ENCODE measurements around the gene ANGPTL4.
"Not testable (repeated sequence)": the region's sequence is repeated elsewhere in the genome, so short reads cannot be mapped to it uniquely, and the experiment has no call there.

ANGPTL4 gene

DNA sequence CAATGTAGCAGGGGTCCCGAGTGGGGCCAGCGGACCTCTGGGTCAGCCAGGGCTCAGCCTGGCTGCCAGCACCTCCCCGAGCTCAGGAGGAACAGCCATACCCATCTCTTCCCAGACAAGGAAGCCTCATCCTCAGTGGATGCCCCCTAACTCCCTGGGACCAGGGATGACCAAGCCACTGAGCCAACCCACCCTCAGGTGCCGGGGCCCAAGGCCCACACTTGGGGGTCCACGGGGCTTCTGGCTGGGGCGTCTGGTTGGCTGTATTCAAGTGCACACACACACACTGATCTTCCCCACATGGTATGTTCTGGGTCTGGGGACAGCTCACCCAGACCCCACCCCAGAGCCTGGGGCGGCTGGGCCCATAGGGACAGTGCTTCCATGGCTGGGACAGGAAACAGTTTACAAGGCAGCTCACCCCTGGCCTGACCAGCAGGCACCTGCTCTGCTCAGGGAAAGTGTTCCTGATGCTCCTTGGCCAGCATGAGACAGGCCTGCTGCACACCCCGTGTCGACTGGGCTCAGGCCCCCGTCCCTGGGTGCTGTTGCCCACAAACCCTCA, 33.9 kb downstream of the ANGPTL4 start:
- DNase-seq = no peak
- intact Hi-C loops (cut with DNase I) = loop anchor here (5.0 kb wide), 1 partner anchor 41 kb away; no protein-coding TSS in a partner anchor

DNA sequence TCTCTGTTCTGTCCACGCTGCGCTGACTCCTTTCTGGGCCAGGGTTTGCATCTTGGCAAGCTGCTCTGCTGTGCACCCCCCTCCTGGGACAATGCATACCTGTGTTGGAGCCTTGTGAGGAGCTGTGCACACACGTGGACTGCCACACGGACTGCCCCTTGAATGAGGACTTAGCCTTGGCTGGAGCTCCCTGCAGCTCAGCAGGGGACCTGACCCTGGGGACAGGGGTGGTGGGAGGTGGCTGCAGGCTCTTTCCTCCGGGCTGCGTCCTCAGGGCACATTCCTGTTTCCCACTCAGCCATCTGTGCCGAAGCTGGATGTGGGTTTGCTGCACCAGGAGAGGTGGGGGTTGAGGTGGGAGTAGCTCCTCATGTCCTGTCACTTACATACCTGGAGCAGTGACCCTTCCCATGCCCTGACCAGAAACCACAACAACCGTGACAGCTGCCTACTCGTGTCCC, 34.4 kb downstream of the ANGPTL4 start:
- DNase-seq = peak in 1 of 42 donors; percentile 19
- intact Hi-C loops (cut with DNase I) = loop anchor here (5.0 kb wide), 1 partner anchor 41 kb away; no protein-coding TSS in a partner anchor

DNA sequence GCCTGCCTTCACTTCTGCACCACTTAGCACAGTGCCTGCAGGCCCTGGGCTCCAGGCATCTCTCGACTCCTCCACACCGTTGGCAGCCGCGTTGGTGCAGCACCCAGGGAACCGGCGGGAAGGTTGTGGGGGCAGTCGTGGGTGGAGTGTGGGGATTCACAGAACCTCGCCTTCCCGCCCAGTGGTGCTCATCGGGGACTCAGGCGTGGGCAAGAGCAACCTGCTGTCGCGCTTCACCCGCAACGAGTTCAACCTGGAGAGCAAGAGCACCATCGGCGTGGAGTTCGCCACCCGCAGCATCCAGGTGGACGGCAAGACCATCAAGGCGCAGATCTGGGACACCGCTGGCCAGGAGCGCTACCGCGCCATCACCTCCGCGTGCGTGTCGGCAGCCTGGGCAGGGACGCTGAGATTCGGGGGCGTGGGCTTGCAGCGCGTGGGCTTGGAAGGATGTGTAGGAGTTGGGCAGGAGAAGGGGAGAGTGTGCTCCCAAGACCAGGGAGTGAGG, 35.8 kb downstream of the ANGPTL4 start:
- intact Hi-C loops (cut with DNase I) = loop anchor here (5.0 kb wide), 1 partner anchor 42 kb away; no protein-coding TSS in a partner anchor
- peak in 25 of 42 donors; percentile 21 to 79 (median 61) for DNase-seq

DNA sequence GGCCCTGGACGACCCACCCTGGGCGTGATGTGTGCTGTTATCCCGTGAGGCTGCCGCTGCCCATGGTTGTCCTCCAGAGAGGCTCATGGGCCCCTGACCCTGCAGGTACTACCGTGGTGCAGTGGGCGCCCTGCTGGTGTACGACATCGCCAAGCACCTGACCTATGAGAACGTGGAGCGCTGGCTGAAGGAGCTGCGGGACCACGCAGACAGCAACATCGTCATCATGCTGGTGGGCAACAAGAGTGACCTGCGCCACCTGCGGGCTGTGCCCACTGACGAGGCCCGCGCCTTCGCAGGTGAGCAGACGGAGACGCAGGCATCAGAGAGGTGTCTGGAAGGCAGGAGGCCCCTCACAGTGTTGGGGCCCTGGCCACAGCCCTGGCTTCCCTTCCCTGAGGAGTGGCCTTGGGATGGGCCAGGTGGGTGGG, 38.0 kb downstream of the ANGPTL4 start:
- intact Hi-C loops (cut with DNase I) = no loop called here
- no peak for DNase-seq

DNA sequence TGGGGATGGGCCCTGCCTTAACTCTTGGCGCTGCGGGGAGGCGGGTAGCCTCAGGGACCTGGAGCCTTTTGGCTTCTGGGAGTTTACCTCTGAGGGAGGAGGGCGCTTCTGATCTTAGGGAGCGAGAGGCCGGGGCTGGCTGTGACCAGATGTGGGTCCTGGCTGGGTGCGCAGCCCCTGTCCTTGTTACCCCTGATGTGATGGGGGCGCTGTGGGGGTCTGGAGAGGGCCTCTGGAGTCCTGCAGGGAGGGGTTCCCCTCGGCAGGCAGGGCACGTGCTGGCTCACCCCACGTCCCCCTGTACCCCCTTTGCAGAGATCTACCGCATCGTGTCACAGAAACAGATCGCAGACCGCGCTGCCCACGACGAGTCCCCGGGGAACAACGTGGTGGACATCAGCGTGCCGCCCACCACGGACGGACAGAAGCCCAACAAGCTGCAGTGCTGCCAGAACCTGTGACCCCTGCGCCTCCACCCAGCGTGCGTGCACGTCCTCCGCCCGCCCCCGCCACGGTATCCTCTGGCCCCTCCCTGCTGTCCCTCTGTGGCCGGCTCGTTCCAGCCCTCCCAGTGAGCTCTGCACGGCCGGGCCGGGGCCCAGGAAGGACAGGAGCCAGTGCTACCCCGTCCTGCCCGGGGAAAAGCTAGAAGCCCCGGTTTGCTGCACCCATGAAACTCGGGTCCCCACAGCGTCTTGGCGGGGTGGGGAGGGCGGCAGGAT, 39.3 kb downstream of the ANGPTL4 start:
- no peak for DNase-seq
- intact Hi-C loops (cut with DNase I) = no loop called here

DNA sequence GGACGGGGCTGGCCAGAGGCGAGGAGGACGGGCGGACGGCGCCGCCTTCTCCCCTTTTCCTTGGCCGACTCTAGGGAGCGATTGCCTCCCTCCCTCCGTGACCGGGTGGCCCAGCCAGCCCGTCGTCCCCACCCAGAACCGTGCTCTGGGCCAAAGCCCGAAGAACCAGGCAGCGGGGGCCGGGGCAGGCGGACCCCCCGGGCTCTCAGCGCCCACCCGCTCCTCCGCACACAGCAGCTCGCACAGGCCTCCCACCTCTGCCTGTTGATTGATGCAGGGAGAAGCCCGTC, 39.8 kb downstream of the ANGPTL4 start:
- no peak for DNase-seq
- intact Hi-C loops (cut with DNase I) = no loop called here

DNA sequence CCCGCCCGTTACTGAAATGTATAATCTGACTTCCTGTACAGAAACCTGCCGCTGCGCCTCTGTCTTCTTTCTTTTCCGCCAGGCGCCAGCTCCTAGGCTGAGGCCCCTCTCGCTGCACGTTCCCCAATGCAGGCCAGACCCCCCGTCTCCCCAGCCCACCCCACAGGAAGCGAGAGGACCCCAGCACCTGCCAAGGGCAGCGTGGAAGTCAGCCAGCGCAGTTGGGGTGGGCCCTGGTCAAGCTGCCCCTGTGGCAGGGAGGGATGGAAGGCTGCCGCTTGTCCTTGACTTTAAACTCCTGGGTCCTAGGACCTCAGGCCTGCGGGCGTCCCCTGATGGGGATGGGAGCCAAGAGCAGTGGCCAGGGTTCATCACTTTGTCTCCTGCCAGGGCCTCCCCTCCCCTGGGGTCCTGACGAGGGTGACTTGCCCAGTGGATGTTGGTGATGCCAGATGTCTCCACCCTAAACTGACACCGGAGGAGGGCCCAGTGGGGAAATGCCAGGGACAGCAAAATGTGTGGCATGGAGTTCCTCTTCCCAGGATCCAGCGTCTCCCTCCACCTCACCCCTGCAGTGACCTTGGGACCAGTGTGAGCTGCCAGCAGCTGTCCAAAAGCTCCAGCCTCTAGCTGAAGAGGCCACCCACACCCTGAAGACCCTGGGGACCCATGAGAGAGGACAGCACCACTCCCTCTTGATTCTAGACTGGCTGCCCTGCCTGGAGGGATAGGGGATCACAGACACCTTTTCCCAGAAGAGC, 40.6 kb downstream of the ANGPTL4 start:
- DNase-seq = no peak
- intact Hi-C loops (cut with DNase I) = no loop called here

DNA sequence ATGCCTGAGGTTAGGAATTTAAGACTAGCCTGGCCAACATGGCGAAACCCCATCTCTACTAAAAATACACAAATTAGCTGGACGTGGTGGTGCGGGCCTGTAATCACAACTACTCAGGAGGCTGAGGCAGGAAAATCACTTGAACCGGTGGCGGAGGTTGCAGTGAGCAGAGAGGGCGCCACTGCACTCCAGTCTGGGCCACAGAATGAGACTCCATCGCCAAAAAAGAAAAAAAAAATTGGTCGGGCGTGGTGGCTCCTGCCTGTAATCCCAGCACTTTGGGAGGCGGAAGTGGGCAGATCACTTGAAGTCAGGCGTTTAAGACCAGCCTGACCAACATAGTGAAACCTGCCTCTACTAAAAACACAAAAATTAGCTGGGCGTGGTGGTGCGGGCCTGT, 46.8 kb downstream of the ANGPTL4 start:
- DNase-seq = not testable (repeated sequence)
- intact Hi-C loops (cut with DNase I) = loop anchor here (10.0 kb wide), 1 partner anchor 94 kb away; the partner anchor contains the start of gene PRAM1

DNA sequence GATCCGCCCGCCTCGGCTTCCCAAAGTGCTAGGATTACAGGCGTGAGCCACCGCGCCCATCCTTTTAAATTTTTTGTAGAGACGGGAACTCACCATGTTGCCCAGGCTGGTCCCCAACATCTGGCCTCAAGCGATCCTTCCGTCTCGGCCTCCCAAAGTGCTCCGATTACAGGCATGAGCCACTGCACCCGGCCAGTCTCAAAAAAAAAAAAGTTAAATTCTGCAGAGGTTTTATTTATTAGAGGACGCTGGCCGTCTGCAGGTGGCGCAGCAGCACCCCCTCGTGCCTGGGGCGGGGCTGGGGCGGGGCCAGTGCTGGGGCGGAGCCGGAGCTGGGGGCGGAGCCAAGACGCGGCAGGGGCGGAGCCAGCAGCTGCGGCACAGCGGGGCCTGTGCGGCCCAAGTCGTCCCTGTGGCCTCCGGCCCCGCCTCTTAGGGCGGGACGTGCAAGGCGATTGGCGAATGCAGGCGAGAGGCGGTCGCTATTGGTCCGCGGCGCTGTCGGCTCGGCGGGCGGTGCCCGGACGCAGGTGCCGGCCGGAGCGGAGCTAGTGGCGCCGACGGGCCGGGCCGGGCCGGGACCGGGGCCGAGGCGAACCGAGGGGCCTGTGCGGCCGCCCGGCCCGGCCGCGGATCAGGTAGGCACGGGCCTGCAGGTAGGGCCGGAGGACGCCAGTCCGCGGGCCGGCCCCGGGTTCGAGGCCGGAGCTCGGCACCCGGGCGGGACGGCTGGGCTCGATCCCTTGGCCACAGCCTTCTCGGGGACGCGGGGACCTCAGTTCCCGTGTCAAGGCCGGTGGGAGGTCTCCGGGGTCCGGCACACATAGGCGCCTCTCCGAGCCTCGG, 49.1 kb downstream of the ANGPTL4 start, which contains the start of gene MARCHF2:
MARCHF2 (plus strand) TSS at position 523 of the 846 bp plus-strand sequence. CDS start 8,536 bp downstream, outside the sequence.
- intact Hi-C loops (cut with DNase I) = loop anchor here (10.0 kb wide), 1 partner anchor 92 kb away; the partner anchor contains the start of gene PRAM1
- DNase-seq = peak; percentile 91 to 98 (median 96)

DNA sequence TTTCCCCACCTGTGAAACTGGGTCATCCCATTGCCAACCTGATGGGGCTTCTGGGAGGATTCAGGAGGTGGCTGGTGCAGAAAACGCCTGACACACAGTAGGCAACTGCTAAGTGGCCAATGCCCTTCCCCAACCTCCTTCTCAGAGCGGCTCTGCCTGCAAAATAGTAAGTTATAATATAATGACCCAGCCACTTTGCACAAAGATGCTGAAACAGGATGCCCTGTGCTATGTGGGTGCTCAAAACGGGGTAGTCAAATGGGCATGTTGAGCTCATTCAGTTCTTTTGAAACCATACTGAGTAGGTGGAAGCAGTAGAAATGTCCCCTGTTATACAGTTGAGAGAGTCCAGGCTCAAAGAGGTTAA, 49.7 kb downstream of the ANGPTL4 start:
- intact Hi-C loops (cut with DNase I) = loop anchor here (10.0 kb wide), 1 partner anchor 91 kb away; the partner anchor contains the start of gene PRAM1
- DNase-seq = no peak

DNA sequence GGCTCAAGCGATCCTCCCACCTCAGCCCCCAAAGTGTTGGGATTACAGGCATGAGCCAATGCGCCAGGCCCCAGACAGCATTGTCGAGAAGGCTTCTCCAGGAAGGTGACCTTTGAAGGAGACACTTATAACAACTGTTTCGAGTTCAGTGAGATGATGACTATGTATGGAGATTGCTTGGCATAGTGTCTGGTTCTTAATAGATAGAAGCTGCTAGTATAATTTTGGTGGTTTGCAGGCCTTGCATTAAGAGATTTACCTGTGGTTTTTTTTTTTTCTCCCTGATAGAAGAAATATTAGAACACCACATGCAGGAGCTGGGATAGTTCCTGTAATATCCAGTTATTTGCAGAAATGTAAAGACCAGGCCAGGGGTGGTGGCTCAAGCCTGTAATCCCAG, 52.8 kb downstream of the ANGPTL4 start:
- DNase-seq = no peak
- intact Hi-C loops (cut with DNase I) = loop anchor here (10.0 kb wide), 1 partner anchor 88 kb away; the partner anchor contains the start of gene PRAM1

DNA sequence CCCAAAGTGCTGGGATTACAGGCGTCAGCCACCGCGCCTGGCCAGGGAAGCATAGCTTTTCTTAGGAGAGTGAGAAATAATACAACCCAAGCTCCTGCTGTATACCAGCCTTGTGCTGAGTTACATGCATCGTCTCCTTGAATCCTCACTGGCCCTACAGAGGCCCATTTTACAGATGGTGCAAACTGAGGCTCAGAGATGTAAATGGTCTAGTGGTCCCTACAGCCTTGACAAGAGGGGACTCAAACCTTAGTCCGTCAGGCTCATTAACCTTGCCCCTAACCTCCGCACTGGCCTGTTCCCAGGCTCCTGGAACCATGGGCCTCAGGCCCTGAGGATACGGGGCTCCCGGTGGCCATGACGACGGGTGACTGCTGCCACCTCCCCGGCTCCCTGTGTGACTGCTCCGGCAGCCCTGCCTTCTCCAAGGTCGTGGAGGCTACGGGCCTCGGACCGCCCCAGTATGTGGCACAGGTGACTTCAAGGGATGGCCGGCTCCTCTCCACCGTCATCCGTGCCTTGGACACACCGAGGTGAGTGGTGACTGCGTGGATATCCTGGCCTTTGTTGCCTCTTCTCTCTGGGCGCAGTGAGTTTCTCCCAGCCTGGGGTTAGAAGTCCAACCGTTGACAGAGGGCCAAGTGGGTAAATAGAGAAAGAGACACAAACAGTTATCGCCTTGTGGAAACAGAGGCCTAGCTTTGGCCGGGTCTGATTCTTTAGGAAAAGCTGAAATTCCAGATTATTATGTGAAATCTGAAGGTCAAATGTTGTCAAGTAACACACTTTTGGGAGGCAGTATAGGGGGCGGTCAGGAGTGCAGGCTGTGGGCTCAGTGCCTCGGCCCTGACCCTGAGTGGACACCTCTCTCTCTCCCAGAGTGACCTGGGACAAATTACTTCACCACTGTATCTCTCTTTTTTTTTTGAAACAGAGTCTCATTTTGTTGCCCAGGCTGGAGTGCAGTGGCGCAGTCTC, 57.8 kb downstream of the ANGPTL4 start:
- intact Hi-C loops (cut with DNase I) = no loop called here
- no peak for DNase-seq

DNA sequence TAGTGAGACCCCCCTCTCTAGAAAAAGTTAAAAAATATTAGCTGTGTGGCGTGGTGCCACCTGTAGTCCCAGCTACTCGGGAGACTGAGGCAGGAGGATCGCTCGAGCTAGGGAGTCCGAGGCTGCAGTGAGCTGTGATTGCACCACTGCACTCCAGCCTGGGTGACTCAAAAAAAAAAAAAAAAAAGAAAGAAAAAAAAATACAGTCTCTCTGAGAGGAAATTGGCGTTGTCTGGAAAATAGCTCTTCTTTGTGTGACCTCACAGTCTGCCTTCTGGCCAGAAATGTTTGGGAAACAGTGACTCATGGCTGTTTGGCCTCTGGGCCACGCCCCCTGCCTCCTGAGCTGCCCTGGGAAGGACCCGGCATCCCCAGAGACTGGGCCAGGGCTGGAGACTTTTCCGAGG, 59.9 kb downstream of the ANGPTL4 start:
- intact Hi-C loops (cut with DNase I) = no loop called here
- DNase-seq = peak in 32 of 42 donors; percentile 14 to 83 (median 45)

Data from head of caudate nucleus (tissue), 42 donors.